ENCODE results near the gene SYS1.

SYS1 gene

GRCh38 chr20:45361793-45362192, 1.2 kb upstream of the SYS1 start:
- Histone ChIP-seq H3K27me3 (ENCODE audit: insufficient read depth, low read length, poor library complexity, severe bottlenecking) (no peaks in the 10 kb centered on the region), H3K36me3 (ENCODE audit: insufficient read depth, low read length) (no peaks in the 10 kb centered on the region), H3K9me3 (ENCODE audit: insufficient read depth, low read depth, low read length) (no peaks in the 10 kb centered on the region), H3K4me3 (ENCODE audit: low read length, poor library complexity, severe bottlenecking) (no peak overlapping the region), H3K4me2 (ENCODE audit: low read depth, low read length, poor library complexity, severe bottlenecking) (no peak overlapping the region), H3K9ac (ENCODE audit: low read depth, low read length, poor library complexity, severe bottlenecking) (no peak overlapping the region), H4K20me1 (ENCODE audit: insufficient read depth, low read length, poor library complexity, severe bottlenecking) (peaks cover 6% of the 10 kb centered on the region), H3K79me2 (ENCODE audit: insufficient read depth, low read length) (peaks cover 16% of the 10 kb centered on the region), H3K9me2 (replicated peaks; ENCODE audit: low read depth, low read length) (no peaks in the 10 kb centered on the region), H3F3A (ENCODE audit: low read depth) (no peaks in the 10 kb centered on the region), H3K4me1 (ENCODE audit: insufficient read depth, low read length, poor library complexity, severe bottlenecking) (peaks cover 26% of the 10 kb centered on the region), H2AFZ (ENCODE audit: low read length) (no peak overlapping the region)
- no peak for TF ChIP-seq EZH2phosphoT487 (IDR thresholded peaks at IDR 0.05; ENCODE audit: borderline replicate concordance)
- no peak for TF ChIP-seq CTCF (conservative IDR thresholded peaks at IDR 0.05; ENCODE audit: low read length)

- no peaks in the 10 kb centered on the region for H3K27me3 ChIP-seq (ENCODE audit: insufficient read depth, low read length, poor library complexity, severe bottlenecking)
- TF ChIP-seq CTCF (conservative IDR thresholded peaks at IDR 0.05; ENCODE audit: low read length) (no peak), EZH2phosphoT487 (IDR thresholded peaks at IDR 0.05; ENCODE audit: borderline replicate concordance) (no peak)
- no peaks in the 10 kb centered on the region for H3K9me2 ChIP-seq (replicated peaks; ENCODE audit: low read depth, low read length)
- H3F3A ChIP-seq (ENCODE audit: low read depth): peaks cover 6% of the 10 kb centered on the region; the same call in 1 of the 2 replicates
- peak overlapping the region; percentile 75 for H3K9ac ChIP-seq (ENCODE audit: low read depth, low read length, poor library complexity, severe bottlenecking)
- H3K4me3 ChIP-seq (ENCODE audit: low read length, poor library complexity, severe bottlenecking): peak overlapping the region; percentile 91
- peak overlapping the region; percentile 90; the same call in 1 of the 2 replicates for H2AFZ ChIP-seq (ENCODE audit: low read length)
- H3K79me2 ChIP-seq (ENCODE audit: insufficient read depth, low read length): peaks cover 16% of the 10 kb centered on the region
- peaks cover 6% of the 10 kb centered on the region for H4K20me1 ChIP-seq (ENCODE audit: insufficient read depth, low read length, poor library complexity, severe bottlenecking)
- peaks cover 39% of the 10 kb centered on the region for H3K4me1 ChIP-seq (ENCODE audit: insufficient read depth, low read length, poor library complexity, severe bottlenecking)
- H3K9me3 ChIP-seq (ENCODE audit: insufficient read depth, low read depth, low read length): no peaks in the 10 kb centered on the region
- peak overlapping the region; percentile 94 for H3K4me2 ChIP-seq (ENCODE audit: low read depth, low read length, poor library complexity, severe bottlenecking)
- H3K36me3 ChIP-seq (ENCODE audit: insufficient read depth, low read length): no peaks in the 10 kb centered on the region; the same call in 1 of the 2 replicates
These were observed 896 bp downstream of the SYS1 start for GRCh38 chr20:45363611-45364492.

GRCh38 chr20:45365444-45365970, 2.6 kb downstream of the SYS1 start:
- Histone ChIP-seq H2AFZ (ENCODE audit: low read length) (no peak overlapping the region), H3K4me2 (ENCODE audit: low read depth, low read length, poor library complexity, severe bottlenecking) (peak overlapping the region; percentile 35)

More at GRCh38 chr20:45365444-45365970, 2.6 kb downstream of the SYS1 start:
- Histone ChIP-seq H4K20me1 (ENCODE audit: insufficient read depth, low read length, poor library complexity, severe bottlenecking) (peaks cover 6% of the 10 kb centered on the region), H3F3A (ENCODE audit: low read depth) (peaks cover 6% of the 10 kb centered on the region; the same call in 1 of the 2 replicates), H3K4me1 (ENCODE audit: insufficient read depth, low read length, poor library complexity, severe bottlenecking) (peaks cover 42% of the 10 kb centered on the region), H3K79me2 (ENCODE audit: insufficient read depth, low read length) (peaks cover 16% of the 10 kb centered on the region), H3K27me3 (ENCODE audit: insufficient read depth, low read length, poor library complexity, severe bottlenecking) (no peaks in the 10 kb centered on the region), H3K36me3 (ENCODE audit: insufficient read depth, low read length) (no peaks in the 10 kb centered on the region; the same call in 1 of the 2 replicates), H3K9me3 (ENCODE audit: insufficient read depth, low read depth, low read length) (no peaks in the 10 kb centered on the region), H3K4me3 (ENCODE audit: low read length, poor library complexity, severe bottlenecking) (no peak overlapping the region), H3K9ac (ENCODE audit: low read depth, low read length, poor library complexity, severe bottlenecking) (no peak overlapping the region), H3K9me2 (replicated peaks; ENCODE audit: low read depth, low read length) (no peaks in the 10 kb centered on the region)
- TF ChIP-seq EZH2phosphoT487 (IDR thresholded peaks at IDR 0.05; ENCODE audit: borderline replicate concordance) (no peak), CTCF (conservative IDR thresholded peaks at IDR 0.05; ENCODE audit: low read length) (no peak)

All from Loucy (cell line).